Thymus (tissue), 2 donors: ENCODE measurements around the gene FKBP2. TPM values are rescaled to one million over a fixed set of nuclear protein-coding genes. Genes with fewer than 3 reads are reported as not detected.

ENCODE experiments used
- polyA plus RNA-seq: library from polyadenylated mRNA; stranded (reverse); fragments of 200-250 nt; gene quantifications from one replicate; pipeline ENCODE4 v1.2.3, GENCODE V29; 2013
- total RNA-seq: library from RNA; stranded (reverse); fragments of 120-200 nt; gene quantifications from one replicate; pipeline ENCODE4 v1.2.4, GENCODE V29; 2013
- donor health status: healthy.

Gene FKBP2
- total and polyA plus RNA-seq, 2 donors, result 45.0 to 128 TPM

Other genes starting within 250 kb of the FKBP2 start
- gene FLRT1, start 205.2 kb upstream of the FKBP2 start, total RNA-seq, result 0.05 TPM
- 0.07 TPM for gene FLRT1, start 205.2 kb upstream of the FKBP2 start, polyA plus RNA-seq
- 16.6 TPM for gene MACROD1, start 75.0 kb upstream of the FKBP2 start, total RNA-seq
- gene MACROD1, start 75.0 kb upstream of the FKBP2 start, polyA plus RNA-seq, result 9.7 TPM
- gene STIP1, start 54.9 kb upstream of the FKBP2 start, total RNA-seq, result 94.1 TPM
- gene STIP1, start 54.9 kb upstream of the FKBP2 start, polyA plus RNA-seq, result 46.7 TPM
- gene FERMT3, start 34.4 kb upstream of the FKBP2 start, total RNA-seq, result 74.5 TPM
- 91.0 TPM for gene FERMT3, start 34.4 kb upstream of the FKBP2 start, polyA plus RNA-seq
- 45.1 TPM for gene TRPT1, start 14.9 kb upstream of the FKBP2 start, total RNA-seq
- gene TRPT1, start 14.9 kb upstream of the FKBP2 start, polyA plus RNA-seq, result 66.7 TPM
- 48.7 TPM for gene NUDT22, start 14.8 kb upstream of the FKBP2 start, total RNA-seq
- gene NUDT22, start 14.8 kb upstream of the FKBP2 start, polyA plus RNA-seq, result 93.2 TPM
- gene DNAJC4, start 10.5 kb upstream of the FKBP2 start, total RNA-seq, result 18.1 TPM
- gene DNAJC4, start 10.5 kb upstream of the FKBP2 start, polyA plus RNA-seq, result 134 TPM
- gene VEGFB, start 6.5 kb upstream of the FKBP2 start, total RNA-seq, result 16.0 TPM
- 70.2 TPM for gene VEGFB, start 6.5 kb upstream of the FKBP2 start, polyA plus RNA-seq
- gene PPP1R14B, start 5.8 kb downstream of the FKBP2 start, total RNA-seq, result 106 TPM
- gene PPP1R14B, start 5.8 kb downstream of the FKBP2 start, polyA plus RNA-seq, result 105 TPM
- 5.8 TPM for gene PLCB3, start 10.4 kb downstream of the FKBP2 start, total RNA-seq
- gene PLCB3, start 10.4 kb downstream of the FKBP2 start, polyA plus RNA-seq, result 7.3 TPM
- 65.8 TPM for gene BAD, start 43.6 kb downstream of the FKBP2 start, total RNA-seq
- gene BAD, start 43.6 kb downstream of the FKBP2 start, polyA plus RNA-seq, result 64.1 TPM
- gene GPR137, start 44.8 kb downstream of the FKBP2 start, total RNA-seq, result 7.3 TPM
- 18.5 TPM for gene GPR137, start 44.8 kb downstream of the FKBP2 start, polyA plus RNA-seq
- not detected for gene KCNK4, start 50.2 kb downstream of the FKBP2 start, total RNA-seq
- not detected for gene KCNK4, start 50.2 kb downstream of the FKBP2 start, polyA plus RNA-seq
- gene CATSPERZ, start 59.3 kb downstream of the FKBP2 start, total RNA-seq, result 0.19 TPM
- gene CATSPERZ, start 59.3 kb downstream of the FKBP2 start, polyA plus RNA-seq, result 0.78 TPM
- gene ESRRA, start 64.4 kb downstream of the FKBP2 start, total RNA-seq, result 20.5 TPM
- 48.0 TPM for gene ESRRA, start 64.4 kb downstream of the FKBP2 start, polyA plus RNA-seq
- 353 TPM for gene TRMT112, start 76.5 kb downstream of the FKBP2 start, total RNA-seq
- gene TRMT112, start 76.5 kb downstream of the FKBP2 start, polyA plus RNA-seq, result 294 TPM
- gene PRDX5, start 77.0 kb downstream of the FKBP2 start, total RNA-seq, result 222 TPM
- 286 TPM for gene PRDX5, start 77.0 kb downstream of the FKBP2 start, polyA plus RNA-seq
- 26.9 TPM for gene CCDC88B, start 99.1 kb downstream of the FKBP2 start, total RNA-seq
- gene CCDC88B, start 99.1 kb downstream of the FKBP2 start, polyA plus RNA-seq, result 480 TPM
- gene RPS6KA4, start 118.1 kb downstream of the FKBP2 start, total RNA-seq, result 17.8 TPM
- gene RPS6KA4, start 118.1 kb downstream of the FKBP2 start, polyA plus RNA-seq, result 24.6 TPM